NCI-H2196 treated with DMSO at 0.1 percent for 48 hours (cell line): ENCODE data around the gene IRAK2.
"Not testable (repeated sequence)": the region's sequence is repeated elsewhere in the genome, so short reads cannot be mapped to it uniquely, and the experiment has no call there.

Experiments used
- DNase-seq: peaks from one replicate; lab custom pipeline; 2025; ENCODE audit not compliant: unreplicated experiment; lab: John Stamatoyannopoulos, UW

Gene IRAK2

DNA sequence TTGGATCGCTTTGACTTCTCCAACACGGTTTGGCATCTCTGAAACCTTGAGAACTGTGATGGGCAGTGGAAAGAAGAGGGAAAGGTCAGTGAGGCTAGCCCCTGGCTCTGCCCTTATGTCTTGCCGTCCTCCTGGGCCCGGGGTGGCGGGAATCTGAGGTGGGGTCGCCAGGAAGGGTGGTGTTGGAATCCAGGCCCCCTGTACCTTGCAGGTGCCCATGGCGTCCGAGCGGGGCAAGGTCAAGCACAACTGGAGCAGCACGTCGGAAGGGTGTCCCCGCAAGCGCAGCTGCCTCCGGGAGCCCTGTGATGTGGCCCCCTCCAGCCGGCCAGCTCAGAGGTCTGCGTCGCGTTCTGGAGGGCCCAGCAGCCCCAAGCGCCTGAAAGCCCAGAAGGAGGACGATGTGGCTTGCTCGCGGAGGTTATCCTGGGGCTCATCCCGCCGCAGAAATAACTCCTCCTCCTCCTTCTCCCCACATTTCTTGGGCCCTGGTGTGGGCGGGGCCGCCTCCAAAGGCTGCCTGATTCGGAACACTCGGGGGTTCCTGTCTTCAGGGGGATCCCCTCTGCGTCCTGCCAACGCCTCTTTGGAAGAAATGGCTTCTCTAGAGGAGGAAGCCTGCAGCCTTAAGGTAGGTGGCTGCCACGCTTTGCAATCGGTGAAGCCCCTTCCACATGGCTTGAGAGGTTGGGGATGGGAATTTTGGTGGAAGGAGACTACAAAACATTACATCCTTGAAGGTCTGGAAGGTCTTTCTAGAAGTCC is 84.4 kb downstream of the IRAK2 start:
- DNase-seq = no peak

DNA sequence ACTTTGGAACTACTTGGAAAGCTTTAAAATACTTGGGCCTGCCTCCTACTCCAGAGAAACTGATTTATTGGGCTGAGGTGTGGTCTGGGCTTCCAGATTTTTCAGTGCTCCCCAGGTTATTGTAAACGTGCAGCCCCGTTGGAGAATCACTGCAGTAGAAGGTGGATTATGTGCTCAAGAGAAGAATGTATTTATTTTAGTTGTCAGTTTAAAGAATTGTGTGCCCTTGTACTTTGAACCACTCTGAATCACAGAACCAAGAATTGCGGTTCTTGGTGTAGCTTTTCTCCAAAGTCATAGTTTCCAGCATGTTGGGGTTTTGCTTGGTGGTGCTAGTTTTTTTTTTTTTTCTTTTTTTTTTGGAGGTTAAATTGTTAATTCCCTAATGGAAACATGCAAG is 85.1 kb downstream of the IRAK2 start:
- DNase-seq = no peak

DNA sequence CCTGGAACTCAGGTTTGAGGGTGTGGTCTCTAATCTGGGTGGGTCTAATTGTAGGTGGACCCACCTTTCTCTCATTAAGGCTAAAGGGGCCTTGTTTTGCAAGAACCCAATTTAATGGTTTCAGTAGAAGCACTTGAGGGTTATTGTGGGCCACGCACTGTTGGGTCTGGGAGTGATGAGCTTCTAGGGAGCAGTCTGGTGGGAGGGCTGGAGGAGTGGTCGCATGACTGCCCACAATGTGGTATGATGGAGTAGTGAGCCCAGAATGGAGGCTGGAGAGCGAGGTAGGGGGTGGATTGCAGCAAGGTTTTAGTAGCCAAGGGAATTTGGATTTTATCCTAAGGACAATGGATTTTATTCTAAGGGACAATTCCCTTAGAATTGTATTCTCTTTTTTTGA is 86.3 kb downstream of the IRAK2 start:
- no peak for DNase-seq

DNA sequence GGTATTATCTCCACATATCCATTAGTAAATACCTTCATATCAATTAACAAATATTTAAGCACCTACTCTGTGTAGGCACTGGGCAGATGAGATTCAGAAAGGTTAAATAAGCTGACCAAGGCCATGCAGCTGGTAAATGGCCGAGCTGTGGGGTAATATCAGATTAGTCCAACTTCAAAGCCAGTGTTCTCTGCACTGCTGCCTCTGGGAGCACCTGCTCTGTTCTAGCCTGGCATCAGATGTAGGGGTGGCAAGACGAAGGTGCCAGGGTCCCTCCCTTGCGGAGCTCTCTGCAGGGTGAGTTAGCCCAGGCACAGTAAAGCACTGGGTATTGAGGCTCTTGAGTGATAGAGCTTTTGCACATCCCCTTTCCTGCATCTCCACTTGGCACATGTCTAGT is 89.0 kb downstream of the IRAK2 start:
- no peak for DNase-seq

DNA sequence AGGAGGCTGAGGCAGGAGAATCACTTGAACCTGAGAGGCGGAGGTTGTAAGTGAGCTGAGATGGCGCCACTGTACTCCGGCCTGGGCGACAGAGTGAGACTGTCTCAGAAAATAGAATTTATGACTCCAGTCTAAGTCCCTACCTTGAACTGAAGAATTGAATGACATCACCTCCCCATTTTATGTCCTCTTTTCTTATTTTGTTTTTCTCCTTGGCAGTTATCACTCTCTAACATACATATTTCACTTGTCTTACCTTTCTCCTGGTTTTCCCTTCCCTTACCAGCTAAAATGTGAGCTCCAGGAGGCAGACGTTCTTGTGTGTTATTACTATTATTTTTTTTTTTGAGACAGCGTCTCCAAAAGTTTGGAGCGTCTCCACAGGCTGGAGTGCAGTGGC is 91.1 kb downstream of the IRAK2 start:
- DNase-seq = no peak

DNA sequence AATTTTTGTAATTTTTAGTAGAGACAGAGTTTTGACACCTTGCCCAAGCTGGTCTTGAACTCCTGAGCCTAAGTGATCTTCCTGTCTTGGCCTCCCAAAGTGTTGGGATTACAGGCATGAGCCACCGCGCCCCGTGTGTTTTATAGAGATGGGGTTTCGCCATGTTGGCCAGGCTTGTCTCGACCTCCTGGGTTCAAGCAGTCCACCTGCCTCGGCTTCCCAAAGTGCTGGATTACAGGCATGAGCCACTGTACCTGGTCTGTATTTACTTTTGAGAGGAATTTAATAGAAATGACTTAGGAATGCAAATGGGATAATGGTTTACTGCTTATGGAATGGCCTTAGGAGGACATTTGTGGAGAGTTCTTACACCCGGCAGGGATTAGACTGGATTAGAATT is 94.3 kb downstream of the IRAK2 start:
- no peak for DNase-seq

DNA sequence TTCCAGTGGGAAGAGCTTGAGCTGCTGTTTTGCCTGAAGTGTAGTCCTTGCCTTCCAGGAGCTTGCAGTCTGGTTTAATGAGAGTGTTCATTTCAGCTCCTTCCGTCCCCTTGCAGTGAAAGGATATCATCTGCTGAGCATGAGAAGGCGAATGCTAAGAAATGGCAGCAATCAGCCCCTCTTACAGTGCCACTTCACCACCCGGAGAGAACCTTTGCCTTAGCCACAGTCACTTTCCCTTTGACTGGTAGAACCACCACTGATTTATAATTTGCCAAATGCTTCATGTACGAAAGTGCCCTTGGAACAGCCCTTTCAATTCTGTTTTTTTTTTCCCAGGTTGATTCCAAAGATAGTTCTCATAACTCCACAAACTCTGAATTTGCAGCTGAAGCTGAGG is 95.1 kb downstream of the IRAK2 start:
- no peak for DNase-seq

- DNase-seq = no peak
These were observed 95.5 kb downstream of the IRAK2 start for GRCh38 chr3:10260211-10260701.

GRCh38 chr3:10262027-10262426 is 97.3 kb downstream of the IRAK2 start:
- no peak for DNase-seq

- DNase-seq = no peak
These were observed 99.1 kb downstream of the IRAK2 start for GRCh38 chr3:10263646-10264363.

GRCh38 chr3:10265833-10266232 is 101.1 kb downstream of the IRAK2 start:
- no peak for DNase-seq

DNA sequence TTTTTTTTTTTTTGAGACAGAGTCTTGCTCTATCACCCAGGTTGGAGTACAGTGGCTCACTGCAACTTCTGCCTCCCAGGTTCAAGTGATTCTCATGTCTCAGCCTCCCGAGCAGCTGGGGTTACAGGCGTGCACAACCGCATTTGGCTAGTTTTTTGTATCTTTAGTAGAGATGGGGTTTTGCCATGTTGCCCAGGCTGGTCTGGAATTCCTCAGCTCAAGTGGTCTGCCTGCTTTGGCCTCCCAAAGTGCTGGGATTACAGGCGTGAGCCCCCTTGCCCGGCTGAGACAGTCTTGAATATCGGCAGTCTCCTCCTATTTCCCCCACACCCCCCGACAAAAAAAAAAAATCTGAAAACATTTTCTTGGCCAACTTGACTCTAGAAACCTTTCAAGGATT is 102.2 kb downstream of the IRAK2 start:
- DNase-seq = not testable (repeated sequence)

GRCh38 chr3:10268116-10268515 is 103.4 kb downstream of the IRAK2 start:
- DNase-seq = no peak

- DNase-seq = no peak
These were observed 104.2 kb downstream of the IRAK2 start for GRCh38 chr3:10268930-10269329.

DNA sequence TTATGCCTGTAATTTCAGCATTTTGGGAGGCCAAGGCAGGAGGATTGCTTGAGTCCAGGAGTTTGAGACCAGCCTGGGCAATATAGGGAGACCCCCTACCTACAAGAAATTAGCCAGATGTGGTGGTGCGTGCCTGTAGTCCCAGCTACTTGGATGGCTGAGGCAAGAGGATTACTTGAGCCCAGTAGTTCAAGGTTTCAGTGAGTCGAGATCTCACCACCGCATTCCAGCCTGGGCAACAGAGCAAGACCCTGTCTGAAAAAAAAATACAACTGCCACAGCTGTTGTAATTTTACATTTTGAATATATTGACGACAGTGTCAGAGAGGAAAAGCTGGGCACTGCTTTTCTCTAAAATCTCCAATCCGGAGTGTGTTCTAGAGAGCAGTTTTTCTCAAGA is 104.7 kb downstream of the IRAK2 start:
- DNase-seq = no peak

GRCh38 chr3:10272476-10272875 is 107.8 kb downstream of the IRAK2 start:
- DNase-seq = not testable (repeated sequence)

DNA sequence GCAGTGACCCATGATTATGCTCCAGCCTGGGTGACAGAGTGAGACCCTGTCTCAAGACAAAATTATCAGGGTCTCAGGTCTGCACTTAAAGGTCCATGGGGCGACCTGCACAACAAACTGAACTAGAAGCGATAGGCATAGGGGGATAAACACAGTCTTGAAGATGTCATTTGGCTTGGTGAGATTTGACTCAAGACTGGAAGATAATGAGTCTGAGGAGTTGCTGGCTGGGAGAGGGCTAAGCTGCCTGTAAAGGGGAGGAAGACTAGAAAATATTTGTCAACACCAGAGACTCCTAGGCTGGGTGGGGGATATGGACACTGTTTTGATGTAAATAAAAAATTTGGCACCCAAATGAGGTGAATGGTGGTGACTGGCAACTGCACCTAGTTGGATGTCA is 108.3 kb downstream of the IRAK2 start:
- no peak for DNase-seq

- no peak for DNase-seq
These were observed 109.1 kb downstream of the IRAK2 start for GRCh38 chr3:10273702-10274305.

DNA sequence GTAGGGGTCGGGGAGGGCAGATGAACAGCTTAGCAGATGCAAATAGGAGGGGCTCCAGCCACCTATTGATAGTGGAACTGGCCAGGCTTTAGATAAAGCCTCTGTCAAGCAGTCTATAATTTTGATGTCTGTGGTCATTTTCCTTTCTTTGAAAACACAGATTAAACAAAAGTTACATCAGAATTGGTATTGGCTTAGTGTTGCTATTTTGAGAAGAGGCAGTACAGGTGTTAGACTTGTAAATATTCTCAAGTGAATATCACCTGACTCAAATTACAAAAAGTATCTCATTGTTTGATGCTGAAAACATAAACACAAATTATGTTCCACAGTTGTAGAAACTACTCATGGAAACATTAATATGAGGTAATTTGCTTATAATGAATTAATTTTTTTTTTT is 109.9 kb downstream of the IRAK2 start:
- no peak for DNase-seq

GRCh38 chr3:10277115-10277625 is 112.5 kb downstream of the IRAK2 start:
- no peak for DNase-seq

- no peak for DNase-seq
These were observed 113.8 kb downstream of the IRAK2 start for GRCh38 chr3:10278501-10278900.
